ENCODE data around the gene FRMPD4. TPM values are rescaled to one million over a fixed set of nuclear protein-coding genes. Genes with fewer than 3 reads are reported as not detected.

FRMPD4 gene
- total RNA-seq, 4 donors from 2014 or later: 0.17 to 0.83 (median 0.46) TPM

DNA sequence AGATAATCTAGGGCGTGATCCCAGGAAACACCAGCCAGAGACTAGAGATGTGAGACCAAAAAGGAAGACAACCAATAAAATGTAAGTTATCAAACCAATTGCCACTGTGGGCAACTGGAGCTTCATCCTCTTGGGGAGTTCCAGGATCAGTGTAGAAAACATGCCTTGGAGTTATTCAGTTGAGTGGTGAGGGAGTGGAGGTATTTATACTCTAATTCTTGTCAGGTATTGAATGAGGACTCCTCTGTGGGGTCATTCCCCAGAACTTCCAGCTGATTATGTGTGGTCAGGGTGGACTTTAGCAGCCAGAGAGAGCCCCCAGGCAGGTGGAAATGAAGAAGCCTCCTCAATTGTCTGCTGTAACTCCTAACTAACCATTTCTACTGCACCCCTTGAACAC lies 509.0 kb downstream of the FRMPD4 start:
- Histone ChIP-seq H3K36me3 (no peaks in the 10 kb centered on the region), H3K4me1 (no peaks in the 10 kb centered on the region), H3K27ac (replicated peaks in 1 of 4) (no peak overlapping the region), H3K4me3 (no peak overlapping the region), H3K27me3 (no peaks in the 10 kb centered on the region), H3K9me3 (no peaks in the 10 kb centered on the region)
- TF ChIP-seq POLR2AphosphoS5 (IDR thresholded peaks at IDR 0.05) (no peak), EP300 (IDR thresholded peaks at IDR 0.05) (no peak), POLR2A (IDR thresholded peaks at IDR 0.05; ENCODE audit: low read depth) (no peak)
- TF ChIP-seq, protein P1, sequence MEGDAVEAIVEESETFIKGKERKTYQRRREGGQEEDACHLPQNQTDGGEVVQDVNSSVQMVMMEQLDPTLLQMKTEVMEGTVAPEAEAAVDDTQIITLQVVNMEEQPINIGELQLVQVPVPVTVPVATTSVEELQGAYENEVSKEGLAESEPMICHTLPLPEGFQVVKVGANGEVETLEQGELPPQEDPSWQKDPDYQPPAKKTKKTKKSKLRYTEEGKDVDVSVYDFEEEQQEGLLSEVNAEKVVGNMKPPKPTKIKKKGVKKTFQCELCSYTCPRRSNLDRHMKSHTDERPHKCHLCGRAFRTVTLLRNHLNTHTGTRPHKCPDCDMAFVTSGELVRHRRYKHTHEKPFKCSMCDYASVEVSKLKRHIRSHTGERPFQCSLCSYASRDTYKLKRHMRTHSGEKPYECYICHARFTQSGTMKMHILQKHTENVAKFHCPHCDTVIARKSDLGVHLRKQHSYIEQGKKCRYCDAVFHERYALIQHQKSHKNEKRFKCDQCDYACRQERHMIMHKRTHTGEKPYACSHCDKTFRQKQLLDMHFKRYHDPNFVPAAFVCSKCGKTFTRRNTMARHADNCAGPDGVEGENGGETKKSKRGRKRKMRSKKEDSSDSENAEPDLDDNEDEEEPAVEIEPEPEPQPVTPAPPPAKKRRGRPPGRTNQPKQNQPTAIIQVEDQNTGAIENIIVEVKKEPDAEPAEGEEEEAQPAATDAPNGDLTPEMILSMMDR (IDR thresholded peaks at IDR 0.05): no peak
- no peak for DNase-seq (ENCODE audit: extremely low spot score)
- WGBS: 67% methylated on average over 1 of the region's 1 CpG
- intact Hi-C loops (cut with DNase I): no loop called here

DNA sequence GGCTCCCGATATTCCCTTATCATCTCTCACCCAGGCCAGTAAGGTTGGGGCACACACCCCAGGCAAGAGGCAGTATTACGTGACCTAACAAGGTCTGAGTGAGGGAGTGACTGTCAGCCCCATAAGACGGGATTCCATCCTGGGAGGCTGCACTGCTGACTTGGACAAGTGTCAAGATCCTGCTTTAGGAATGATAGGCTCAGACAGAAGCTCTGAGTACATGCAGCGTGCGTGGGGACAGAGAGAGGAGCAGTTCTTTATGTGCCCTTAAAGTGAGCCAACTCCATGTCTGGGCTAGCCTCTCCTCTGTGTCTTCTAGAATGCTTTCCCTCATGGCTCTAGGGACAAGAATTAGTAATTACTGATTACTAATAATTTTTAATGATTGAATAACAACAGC lies 510.7 kb downstream of the FRMPD4 start:
- WGBS: 52% methylated on average over 5 of the region's 5 CpGs
- Histone ChIP-seq H3K4me3 (no peak overlapping the region), H3K4me1 (no peaks in the 10 kb centered on the region), H3K27me3 (no peaks in the 10 kb centered on the region), H3K9me3 (no peaks in the 10 kb centered on the region), H3K27ac (replicated peaks in 1 of 4) (no peak overlapping the region), H3K36me3 (no peaks in the 10 kb centered on the region)
- no peak for DNase-seq (ENCODE audit: extremely low spot score)
- TF ChIP-seq, protein P1 (IDR thresholded peaks at IDR 0.05): no peak
- no peak for TF ChIP-seq POLR2A (IDR thresholded peaks at IDR 0.05; ENCODE audit: low read depth)
- TF ChIP-seq POLR2AphosphoS5 (IDR thresholded peaks at IDR 0.05): no peak
- TF ChIP-seq EP300 (IDR thresholded peaks at IDR 0.05): no peak
- intact Hi-C loops (cut with DNase I): no loop called here

DNA sequence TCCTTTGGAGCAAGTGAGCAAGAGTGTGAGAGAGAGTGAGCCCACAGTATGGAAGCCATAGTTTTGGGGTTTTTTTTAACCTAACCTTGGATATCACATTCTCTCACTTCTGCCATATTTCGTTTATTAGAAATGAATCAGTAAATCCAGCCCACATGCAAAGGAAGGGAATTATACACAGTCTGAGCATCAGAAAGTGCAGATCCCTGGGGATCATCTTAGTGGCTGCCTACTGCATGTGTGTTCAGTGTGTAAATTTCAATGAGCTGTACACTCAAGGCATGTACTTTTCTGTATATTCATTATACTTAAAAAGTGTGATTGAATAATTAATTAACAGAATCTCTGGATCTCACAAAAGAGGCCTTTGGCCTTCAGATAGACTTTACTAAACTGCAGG lies 519.2 kb downstream of the FRMPD4 start:
- intact Hi-C loops (cut with DNase I): no loop called here
- Histone ChIP-seq H3K4me1 (no peaks in the 10 kb centered on the region), H3K9me3 (no peaks in the 10 kb centered on the region), H3K27ac (replicated peaks in 1 of 4) (no peak overlapping the region), H3K27me3 (no peaks in the 10 kb centered on the region), H3K4me3 (no peak overlapping the region), H3K36me3 (no peaks in the 10 kb centered on the region)
- DNase-seq (ENCODE audit: extremely low spot score): no peak
- WGBS: 44% methylated on average over 1 of the region's 1 CpG
- TF ChIP-seq POLR2A (IDR thresholded peaks at IDR 0.05; ENCODE audit: low read depth): no peak
- no peak for TF ChIP-seq EP300 (IDR thresholded peaks at IDR 0.05)
- no peak for TF ChIP-seq POLR2AphosphoS5 (IDR thresholded peaks at IDR 0.05)
- TF ChIP-seq, protein P1 (IDR thresholded peaks at IDR 0.05): no peak

DNA sequence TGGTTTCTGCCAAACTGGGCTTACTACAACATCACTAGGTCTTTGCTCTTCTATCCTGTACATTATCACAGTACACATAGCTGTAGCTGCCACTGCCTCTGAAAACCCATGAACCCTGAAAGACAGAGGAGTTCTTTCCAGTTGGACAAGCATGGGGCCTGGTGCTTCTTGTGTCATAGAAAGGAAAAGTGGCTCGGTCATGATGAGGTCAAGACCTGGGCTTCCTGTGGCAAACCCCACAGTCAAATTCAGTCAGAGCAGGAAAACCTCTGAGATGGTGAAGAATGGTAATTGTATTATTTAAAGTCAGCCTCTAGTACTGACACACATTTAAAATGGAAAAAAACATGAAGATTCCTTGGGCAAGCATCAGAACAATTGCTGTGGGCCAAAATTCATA lies 519.6 kb downstream of the FRMPD4 start:
- H3K27me3 ChIP-seq: no peaks in the 10 kb centered on the region
- DNase-seq (ENCODE audit: extremely low spot score): no peak
- intact Hi-C loops (cut with DNase I): no loop called here
- no peaks in the 10 kb centered on the region for H3K36me3 ChIP-seq
- no peak overlapping the region for H3K4me3 ChIP-seq
- no peaks in the 10 kb centered on the region for H3K9me3 ChIP-seq
- H3K4me1 ChIP-seq: no peaks in the 10 kb centered on the region
- no peak for TF ChIP-seq EP300 (IDR thresholded peaks at IDR 0.05)
- TF ChIP-seq, protein P1 (IDR thresholded peaks at IDR 0.05): no peak
- TF ChIP-seq POLR2A (IDR thresholded peaks at IDR 0.05; ENCODE audit: low read depth): no peak
- no peak for TF ChIP-seq POLR2AphosphoS5 (IDR thresholded peaks at IDR 0.05)
- 31% methylated on average over 1 of the region's 1 CpG for WGBS
- H3K27ac ChIP-seq (replicated peaks in 1 of 4): no peak overlapping the region

GRCh38 chrX:12661464-12661863 lies 523.2 kb downstream of the FRMPD4 start:
- no peaks in the 10 kb centered on the region for H3K36me3 ChIP-seq
- no peak for TF ChIP-seq POLR2A (IDR thresholded peaks at IDR 0.05; ENCODE audit: low read depth)
- no peaks in the 10 kb centered on the region for H3K9me3 ChIP-seq
- 88% methylated on average over 2 of the region's 2 CpGs for WGBS
- no peaks in the 10 kb centered on the region for H3K4me1 ChIP-seq
- intact Hi-C loops (cut with DNase I): no loop called here
- H3K27me3 ChIP-seq: no peaks in the 10 kb centered on the region
- DNase-seq (ENCODE audit: extremely low spot score): no peak
- no peak overlapping the region for H3K4me3 ChIP-seq
- H3K27ac ChIP-seq (replicated peaks in 1 of 4): no peak overlapping the region
